ENCODE results near the gene PTPRB.

DNA sequence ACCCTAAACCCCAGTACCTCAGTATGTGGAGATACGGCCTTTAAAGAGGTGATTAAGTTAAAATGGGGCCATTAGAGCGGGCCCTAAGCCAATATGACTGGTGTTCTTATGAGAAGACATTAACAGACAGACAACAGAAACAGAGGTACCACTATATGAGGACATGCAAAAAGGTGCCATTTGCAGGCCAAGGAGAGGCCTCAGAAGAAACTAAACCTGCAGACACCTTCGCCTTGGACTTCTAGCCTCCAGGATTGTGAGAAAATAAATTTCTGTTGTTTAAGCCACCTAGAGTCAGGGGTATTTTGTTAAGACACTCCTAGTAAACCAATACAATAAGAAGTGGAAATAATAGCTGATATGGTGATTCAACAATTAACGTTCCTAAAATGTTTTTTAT is 32.6 kb downstream of the PTPRB start:
- TF ChIP-seq, protein P1, sequence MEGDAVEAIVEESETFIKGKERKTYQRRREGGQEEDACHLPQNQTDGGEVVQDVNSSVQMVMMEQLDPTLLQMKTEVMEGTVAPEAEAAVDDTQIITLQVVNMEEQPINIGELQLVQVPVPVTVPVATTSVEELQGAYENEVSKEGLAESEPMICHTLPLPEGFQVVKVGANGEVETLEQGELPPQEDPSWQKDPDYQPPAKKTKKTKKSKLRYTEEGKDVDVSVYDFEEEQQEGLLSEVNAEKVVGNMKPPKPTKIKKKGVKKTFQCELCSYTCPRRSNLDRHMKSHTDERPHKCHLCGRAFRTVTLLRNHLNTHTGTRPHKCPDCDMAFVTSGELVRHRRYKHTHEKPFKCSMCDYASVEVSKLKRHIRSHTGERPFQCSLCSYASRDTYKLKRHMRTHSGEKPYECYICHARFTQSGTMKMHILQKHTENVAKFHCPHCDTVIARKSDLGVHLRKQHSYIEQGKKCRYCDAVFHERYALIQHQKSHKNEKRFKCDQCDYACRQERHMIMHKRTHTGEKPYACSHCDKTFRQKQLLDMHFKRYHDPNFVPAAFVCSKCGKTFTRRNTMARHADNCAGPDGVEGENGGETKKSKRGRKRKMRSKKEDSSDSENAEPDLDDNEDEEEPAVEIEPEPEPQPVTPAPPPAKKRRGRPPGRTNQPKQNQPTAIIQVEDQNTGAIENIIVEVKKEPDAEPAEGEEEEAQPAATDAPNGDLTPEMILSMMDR (IDR thresholded peaks at IDR 0.05; ENCODE audit: low read depth, low read length, poor library complexity, severe bottlenecking): no peak
- TF ChIP-seq EZH2phosphoT487 (IDR thresholded peaks at IDR 0.05; ENCODE audit: borderline replicate concordance, low read length): no peak

Data from DOHH2 (cell line).